NCI-H146 (cell line): ENCODE measurements around the gene GLA.

ENCODE experiments used
- DNase-seq: peaks from one replicate; lab custom pipeline; 2025; lab: John Stamatoyannopoulos, UW

Gene GLA

DNA sequence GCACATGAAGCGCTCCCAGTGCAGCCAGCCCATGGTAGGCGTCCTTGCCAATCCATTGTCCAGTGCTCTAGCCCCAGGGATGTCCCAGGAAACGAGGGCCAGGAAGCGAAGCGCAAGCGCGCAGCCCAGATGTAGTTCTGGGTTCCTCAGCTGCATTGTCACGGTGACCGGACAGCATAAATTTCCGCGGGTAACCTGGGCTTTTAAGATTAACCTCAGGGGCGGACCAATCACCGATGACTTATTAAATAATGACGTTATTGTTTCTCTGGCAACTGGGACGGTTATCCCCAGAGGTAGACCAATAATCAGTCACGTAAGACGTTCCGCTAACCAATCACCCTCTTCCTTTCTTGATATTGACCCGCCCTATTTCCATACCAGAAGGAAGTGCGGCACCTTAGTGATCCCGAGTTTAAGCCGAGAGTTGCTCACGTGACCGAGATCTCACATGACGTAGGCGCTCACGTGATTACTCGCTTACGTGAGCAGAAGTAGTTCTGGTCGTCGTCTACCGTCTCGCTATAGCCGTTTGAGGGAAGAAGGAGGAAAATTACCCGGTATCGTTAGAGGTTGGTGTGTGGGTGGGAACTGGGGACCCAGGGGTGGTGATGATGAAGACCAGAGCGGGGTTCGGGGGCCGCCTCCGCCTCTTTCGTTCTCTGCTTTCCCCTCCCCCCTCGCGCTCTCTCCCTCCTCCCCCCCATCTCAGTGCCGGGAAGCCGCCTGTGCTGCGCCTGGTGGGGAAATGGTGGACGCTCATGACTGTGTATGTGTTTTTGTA, at the start of gene GLA, which contains the start of gene HNRNPH2:
Gene GLA, minus strand, starts transcription at position 178 of the 784 bp plus-strand sequence. Its CDS starts 22 bp downstream, at position 156.
Gene HNRNPH2, plus strand, starts transcription at position 475 of the 784 bp plus-strand sequence. CDS start 3,767 bp downstream, outside the sequence.
- DNase-seq = peak; percentile 98

DNA sequence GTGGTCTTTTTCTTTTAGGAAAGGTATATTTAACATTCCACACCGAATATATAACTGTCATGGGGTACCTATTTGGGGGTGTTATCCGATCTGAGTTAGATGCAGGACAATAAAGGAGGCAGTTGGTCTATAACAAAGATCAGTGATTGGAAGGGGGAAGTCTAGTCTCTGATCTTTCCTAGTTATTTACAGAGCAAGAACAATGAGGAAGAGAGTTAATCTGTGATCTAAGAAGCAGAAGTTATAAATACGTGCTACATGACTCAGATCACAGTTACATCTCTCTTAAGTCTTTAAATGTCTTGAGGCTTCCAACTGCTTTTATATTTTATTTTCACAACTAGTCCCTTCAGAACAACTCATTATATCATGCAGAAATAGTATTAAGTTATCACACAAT, 44.3 kb upstream of the GLA start:
- DNase-seq = no peak

DNA sequence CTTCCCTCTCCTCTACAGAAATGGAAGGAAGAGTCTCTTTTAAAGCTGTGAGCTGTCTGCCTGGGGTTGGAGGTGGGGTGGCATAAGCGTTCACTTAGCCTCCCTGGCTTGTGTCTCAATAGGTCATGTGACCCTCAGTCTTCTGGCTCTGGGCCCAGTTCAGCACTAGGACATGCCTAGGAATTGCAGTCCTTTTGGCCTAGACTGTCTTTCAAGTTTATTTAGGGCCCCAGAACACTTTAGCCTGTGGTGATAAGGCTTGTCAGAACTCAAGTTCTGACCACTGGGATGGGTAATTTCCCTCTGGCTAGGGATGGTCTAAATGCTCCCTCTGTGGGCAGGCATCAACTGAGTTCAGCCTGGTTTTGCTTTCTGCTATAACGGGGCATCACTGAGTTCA, 43.2 kb upstream of the GLA start:
- DNase-seq = no peak

DNA sequence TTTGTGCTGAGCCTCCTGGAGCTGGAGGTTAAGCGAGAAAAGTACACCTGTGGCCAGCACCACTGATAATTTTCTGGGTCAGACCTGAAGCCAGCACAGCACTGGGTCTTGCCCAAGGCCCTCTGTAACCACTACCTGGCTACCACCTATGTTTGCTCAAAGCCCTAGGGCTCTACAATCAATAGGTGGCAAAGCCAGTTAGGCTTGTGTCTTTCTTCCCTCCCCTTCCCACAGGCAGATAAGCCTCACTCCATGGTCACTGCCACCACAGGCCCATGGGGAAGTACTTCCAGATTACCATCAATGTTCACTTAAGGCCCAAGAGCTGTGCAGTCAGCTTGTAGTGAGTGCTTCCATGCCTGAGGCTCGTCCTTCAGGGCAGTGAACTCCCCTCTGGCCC, 42.4 kb upstream of the GLA start:
- no peak for DNase-seq

DNA sequence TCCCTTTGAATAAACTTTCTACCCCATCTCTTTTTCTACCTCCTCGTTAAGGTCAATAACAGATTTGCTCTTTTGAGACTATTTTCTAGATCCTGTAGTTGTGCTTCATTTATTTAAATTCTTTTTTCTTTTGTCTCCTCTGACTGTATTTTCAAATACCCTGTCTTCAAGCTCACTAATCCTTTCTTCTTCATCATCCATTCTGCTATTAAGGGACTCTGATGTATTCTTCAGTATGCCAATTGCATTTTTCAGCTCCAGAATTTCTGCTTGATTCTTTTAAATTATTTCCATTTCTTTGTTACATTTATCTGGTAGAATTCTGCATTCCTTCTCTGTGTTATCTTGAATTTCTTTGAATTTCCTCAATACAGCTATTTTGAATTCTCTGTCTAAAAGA, 41.6 kb upstream of the GLA start:
- DNase-seq = no peak

DNA sequence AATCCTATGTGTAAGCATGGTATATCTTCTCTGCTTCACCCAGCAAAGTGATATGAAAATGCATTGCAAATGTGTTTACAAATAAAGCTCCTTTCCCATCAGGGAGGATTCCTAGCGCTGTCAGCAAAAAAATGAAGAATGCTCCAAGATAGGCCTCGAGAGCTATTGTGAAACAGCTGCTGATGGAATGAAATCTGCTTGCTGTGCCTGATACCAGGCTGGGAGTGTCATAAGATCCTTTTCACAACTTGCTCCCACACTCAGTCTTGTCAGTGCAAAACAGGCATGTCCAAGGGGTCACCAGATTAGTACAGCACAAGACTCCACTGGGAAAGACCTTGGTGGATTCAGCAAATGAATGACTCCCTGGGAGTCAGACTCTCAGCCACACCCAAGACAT, 34.4 kb upstream of the GLA start:
- DNase-seq = no peak

DNA sequence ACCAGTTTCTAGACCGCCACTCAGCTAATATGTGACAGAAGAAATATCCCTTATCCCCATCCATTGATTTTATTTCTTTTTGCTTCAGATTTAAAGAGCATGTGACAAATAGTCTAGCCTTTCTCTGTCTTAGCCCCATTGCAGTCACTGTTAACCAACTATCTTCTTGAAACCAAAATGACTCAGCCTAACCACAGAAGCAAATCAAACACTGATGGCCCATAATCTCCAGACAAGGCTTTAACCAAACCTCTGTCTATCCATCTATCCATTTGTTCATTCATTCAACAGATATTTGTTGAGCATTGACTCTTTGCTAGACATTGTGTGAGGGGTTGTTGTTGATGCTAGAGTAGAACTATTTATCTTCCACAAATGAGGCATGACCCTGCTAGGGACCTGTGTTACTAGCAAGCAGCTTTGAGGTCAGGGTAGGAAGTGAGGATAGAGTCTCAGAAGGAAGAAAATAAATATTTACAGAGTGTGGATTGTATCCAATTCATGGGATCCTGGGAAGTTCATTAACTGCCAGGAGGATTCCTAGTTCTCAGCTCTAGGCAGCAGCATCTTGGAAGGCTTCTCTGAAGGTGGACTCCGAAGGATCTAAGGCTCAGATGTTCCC, 22.8 kb upstream of the GLA start:
- no peak for DNase-seq

DNA sequence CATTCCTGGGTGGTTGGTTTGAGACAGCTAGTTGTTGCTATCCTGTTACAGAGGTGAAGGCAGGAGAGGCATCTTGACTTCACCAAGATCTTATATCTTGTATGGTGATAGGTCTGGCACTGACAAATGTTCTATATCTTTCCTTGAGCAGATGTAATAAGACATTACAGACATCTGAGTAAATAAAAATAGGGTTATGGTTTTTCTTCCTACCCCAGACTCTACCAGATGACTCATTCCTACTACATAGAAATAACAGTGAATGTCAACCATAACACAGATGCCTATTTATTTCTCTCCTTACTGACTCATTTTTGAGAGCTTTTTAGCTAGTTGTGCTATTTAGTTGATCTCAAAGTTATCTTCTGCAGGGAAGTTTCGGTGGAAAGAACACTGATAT, 22.2 kb upstream of the GLA start:
- DNase-seq = no peak

DNA sequence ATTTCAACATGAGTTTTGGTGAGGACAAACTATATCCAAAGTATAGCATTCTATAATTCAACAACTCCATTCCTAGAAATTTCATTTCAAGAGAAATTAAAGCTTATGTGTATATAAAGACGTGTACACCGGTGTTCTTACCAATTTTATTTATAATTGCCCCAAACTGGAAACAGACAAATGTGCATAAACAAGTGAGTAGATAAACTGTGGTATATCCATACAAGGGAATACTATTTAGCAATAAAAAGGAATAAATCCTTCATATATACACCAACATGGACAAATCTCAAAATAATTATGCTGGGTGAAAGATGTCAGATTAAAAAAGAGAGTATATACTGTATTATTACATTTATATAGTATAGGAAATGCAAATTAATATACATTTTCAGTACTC, 20.2 kb upstream of the GLA start:
- no peak for DNase-seq

DNA sequence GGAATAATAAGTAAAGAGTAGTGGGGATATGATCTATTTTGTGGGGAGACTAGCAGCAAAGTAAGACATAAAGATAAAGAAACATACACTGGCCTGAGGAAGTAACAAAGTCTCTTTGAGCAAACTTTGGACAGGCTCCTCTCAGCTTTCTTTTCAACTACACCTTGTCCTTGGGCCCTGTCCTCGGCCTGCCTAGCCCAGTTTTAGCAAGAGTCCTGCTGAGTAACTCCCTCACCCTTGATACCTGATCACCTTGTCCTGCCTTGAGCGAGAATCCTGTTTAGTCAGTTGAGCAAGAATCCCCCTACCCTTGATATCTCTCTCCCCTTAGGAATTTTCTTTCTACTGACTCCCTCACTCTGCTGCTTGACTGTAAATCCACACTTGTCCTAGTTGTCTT, 11.8 kb upstream of the GLA start:
- no peak for DNase-seq

DNA sequence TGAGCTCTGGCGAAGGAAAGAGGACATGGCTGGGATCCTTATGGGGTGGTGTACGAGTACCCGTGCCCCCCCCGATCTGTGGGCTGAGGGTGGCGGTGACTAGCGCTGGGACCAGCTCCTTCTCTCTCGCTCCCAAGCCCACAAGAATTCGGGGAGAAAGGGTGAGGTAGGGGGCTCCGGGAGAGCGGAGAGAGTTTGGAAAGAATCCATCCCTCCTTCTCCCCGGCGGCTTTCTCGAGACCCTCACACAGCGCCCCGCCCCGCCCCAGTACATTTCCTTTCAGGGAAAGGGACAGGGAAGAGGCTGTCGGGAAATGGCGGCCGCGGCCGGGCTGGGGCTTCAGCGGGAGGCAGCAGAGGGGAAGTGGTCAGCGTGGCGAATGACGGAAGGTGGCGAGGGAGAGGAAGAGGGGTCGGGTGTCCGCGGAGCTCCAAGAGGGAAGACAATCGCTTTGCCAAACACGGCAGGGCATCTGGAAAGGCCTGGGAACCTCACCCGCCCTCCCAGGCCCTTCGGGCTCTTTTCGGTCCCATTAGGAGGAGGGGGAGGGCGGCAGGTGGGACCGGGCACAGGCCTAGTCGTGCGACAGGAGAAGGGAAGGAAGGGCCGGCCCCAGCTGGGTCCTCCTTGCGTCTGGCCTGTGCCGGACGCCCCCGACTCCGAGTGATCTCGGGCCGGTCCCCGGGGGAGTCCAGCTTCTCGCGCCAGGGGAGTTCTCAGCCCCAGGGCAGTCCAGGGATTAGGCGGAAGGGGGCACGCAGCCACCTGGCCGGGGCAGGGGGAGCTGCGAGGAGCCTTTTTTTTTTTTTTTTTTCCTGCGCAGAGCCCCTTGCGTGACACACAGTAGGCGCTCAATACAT, 10.5 kb upstream of the GLA start:
- peak; percentile 76 for DNase-seq

DNA sequence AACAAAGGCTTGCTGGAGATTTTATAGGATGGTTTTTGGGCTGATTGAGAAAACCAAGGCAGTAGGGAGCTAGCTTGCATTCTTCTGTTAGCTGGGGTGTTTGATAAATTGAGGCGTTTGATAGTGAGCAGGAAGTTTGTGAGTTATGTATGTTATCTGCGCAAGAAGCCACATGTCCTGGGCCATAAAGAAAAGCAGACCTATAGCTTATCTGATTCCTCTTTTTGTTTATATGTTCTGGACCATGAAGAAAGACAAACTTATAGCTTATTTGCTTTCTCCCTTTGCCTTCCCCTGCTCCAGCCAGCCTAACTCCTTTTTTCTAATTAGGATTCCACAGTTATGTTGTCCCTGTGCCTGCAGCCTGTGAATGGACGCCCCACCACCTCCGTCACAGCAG, 9.5 kb upstream of the GLA start:
- no peak for DNase-seq

DNA sequence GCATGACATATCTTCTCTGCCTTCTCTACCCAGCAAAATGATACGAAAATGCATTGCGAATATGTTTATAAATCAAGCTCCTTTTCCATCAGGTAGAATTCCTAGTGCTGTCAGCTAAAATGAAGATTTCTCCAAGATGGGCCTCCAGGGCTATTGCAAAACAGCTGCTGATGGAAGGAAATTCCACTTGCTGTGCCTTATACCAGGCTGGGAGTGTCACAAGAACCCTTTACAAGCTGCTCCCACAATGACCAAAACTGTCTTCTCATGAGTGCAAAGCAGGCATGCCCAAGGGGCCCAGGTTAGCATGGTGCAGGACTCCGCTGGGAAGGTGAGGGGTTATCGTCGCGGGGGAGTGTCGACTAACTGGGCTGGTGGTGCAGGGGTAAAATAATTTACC, 9.0 kb upstream of the GLA start:
- no peak for DNase-seq

DNA sequence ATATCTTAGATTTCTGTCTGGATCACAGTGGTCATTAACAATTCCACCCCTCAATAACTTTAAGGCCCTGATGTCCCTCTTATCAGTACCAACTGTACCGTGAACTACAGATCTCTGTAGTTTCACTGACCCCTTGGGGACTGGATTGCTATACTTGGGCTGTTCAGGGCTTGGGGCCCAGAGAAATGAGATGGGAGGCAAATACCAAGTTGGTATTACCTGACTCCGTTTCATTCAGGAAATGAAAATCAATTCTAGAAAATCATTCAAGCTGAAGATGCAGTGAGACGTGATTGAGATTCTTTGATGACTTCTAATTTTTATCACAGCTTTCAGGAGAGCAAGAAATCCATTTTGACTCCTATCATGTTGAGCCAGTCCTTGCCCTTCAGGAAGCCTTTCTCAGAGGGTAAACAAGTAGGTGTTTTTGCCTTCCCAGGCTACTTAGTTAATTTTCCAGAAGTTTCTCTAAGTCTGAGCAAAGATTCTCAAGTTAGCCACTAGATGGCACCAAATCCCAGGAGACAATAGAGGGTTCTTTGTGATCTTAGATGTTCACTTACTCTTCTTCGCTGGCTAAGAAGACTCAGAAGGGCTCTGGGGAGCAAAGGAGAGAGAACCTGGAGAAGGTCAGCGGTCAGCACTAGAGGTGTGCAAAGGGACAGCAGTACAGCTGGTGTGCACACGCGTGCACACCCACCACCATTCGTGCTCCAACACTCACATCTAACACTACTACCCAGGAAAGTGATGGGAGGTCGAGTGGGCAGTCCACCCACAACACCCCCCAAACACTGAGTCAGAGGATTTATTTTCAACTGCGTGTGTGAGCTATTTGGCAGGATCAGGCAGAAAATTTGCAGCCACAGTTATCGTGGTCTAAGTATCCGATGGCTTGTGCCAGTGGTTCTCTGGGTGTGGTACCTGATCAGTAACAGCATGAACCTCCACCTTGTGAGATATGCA, 7.7 kb upstream of the GLA start:
- DNase-seq = peak; percentile 53

DNA sequence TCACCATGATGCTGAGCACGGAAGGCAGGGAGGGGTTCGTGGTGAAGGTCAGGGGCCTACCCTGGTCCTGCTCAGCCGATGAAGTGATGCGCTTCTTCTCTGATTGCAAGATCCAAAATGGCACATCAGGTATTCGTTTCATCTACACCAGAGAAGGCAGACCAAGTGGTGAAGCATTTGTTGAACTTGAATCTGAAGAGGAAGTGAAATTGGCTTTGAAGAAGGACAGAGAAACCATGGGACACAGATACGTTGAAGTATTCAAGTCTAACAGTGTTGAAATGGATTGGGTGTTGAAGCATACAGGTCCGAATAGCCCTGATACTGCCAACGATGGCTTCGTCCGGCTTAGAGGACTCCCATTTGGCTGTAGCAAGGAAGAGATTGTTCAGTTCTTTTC, 4.3 kb upstream of the GLA start:
- DNase-seq = no peak

DNA sequence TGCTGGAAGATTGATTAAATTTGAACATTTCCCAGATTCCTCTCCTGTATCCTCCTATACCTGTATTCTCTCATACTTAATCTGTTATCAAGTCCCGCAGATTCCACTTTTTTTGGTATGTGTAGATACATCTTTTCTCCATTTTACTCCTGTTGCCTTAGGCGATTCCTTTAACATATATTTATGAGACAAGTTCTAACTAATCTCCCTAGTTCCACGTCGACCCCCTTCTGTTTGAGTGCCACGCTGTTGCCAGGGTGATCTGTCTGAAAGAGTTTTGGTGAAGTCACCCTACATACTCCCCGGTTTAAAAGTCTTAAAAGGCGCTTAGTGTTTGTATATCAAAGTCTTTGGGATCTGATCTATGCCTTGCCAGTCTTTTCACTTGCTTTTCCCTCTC, 2.7 kb upstream of the GLA start:
- DNase-seq = no peak

DNA sequence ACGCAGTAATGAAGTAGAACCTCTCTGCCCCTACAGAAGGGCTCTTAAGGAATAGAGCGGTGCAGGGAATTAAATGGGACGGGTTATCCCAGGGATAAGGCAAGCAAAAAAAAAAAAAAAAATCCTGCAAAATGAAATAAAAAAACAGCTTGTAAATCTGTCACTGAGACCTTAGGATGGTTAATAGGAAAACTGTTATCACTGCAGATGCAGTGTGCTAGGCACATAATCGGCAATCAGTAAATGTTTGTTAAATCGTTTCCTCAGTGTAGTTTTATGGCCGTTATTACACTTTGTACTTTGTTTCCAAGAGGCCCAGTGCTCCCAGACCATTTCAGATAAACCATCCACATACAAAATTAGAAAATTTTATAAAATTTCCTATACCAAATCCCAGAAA, 1.3 kb upstream of the GLA start:
- no peak for DNase-seq

DNA sequence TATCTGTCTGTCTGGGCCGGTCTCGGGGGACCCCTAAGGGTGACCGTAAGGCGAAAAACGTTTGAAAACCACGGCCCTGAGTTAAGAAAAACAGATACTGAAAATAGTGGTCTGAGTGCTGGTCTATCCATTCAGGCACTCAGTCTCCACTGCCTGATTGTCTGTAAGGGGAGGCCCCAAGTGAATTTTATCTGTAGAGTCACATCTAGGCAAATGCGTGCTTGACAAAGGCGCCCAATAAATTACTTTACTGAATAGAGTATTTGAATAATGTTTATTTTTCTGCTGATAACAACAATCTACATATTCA, 762 bp upstream of the GLA start:
- DNase-seq = no peak

DNA sequence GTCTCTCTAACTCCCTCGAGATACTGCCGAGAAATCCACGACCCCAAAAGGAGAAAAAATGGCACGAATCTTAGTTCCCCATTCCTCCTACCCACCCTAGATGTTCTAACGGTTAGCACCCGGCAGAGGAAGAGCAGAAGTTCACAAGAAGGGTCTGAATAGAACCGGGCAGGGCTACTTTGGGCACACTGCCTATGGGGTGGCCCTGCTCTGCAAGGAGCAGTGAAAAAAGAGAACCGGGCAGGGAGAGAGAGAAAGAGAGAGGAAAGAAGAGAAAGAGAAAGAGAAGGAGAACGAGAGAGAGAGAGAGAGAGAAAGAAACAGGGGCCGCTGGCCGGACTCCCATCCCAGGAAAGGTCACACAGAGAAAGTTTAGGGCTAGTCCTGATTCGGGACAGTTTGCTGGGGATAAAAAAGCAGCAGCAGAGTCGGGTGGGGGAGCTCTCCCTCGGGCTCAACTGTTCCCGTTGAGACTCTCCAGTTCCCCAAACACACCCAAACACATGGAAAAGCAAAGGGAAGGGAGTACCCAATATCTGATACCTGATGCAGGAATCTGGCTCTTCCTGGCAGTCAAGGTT, 468 bp downstream of the GLA start:
- DNase-seq = no peak

DNA sequence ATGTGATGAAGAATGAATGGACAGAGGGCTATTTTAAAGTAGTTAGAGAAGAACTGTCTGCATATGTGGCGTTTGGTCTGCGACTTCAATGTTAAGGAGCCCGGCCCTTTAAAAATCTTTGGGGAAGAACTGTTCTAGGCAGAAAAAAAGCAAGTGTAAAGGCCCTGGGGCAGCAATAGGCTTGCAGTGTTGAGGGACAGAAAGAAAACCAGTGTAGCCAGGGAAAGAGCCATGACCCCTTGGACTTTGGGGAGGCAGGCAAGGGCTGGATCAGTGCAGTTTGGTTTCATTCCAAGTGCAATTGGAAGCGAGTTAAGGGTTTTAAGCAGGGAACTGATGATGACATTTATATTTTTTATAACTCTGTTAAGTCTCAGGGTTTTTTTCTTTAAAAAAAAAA, 7.9 kb downstream of the GLA start:
- DNase-seq = no peak

DNA sequence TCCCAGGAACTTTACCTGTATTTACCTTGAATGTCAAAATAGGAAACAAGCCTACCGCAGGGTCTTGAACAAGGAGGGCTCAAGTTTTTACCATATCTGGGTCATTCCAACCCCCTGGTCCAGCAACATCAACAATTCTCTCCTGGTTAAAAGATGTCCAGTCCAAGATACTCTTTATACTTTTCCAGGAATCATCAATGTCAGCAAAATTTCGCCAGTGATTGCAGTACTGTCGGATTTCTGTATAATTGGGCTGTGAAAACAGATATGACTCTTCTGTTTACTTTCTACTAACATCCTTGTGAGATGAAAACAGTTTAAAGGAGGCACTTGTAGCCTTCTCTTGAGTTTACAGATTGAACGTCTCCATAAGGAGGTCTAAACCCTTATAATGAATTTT, 9.0 kb downstream of the GLA start:
- DNase-seq = no peak

DNA sequence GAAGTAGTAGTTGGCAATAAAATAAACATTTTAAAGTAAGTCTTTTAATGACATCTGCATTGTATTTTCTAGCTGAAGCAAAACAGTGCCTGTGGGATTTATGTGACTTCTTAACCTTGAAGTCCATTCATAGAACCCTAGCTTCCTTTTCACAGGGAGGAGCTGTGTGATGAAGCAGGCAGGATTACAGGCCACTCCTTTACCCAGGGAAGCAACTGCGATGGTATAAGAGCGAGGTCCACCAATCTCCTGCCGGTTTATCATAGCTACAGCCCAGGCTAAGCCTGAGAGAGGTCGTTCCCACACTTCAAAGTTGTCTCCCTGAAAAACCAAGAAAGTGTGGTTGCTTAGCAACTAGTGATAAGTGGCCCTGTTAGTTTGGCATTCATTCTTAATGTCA, 9.9 kb downstream of the GLA start:
- no peak for DNase-seq
